ENCODE data around the gene DNAJC22.

DNAJC22 gene

GRCh38 chr12:49335118-49335954 lies 11.4 kb upstream of the DNAJC22 start:
- Histone ChIP-seq H3K36me3 (ENCODE audit: insufficient read depth, low read length) (no peaks in the 10 kb centered on the region), H3K9ac (ENCODE audit: low read depth, low read length) (no peak overlapping the region), H3K4me1 (ENCODE audit: insufficient read depth, low read length) (peaks cover 23% of the 10 kb centered on the region), H3K9me3 (ENCODE audit: control insufficient read depth, insufficient read depth, low read length) (no peaks in the 10 kb centered on the region)

- Histone ChIP-seq H3K9ac (ENCODE audit: low read depth, low read length) (peak overlapping the region; percentile 54; the same call in 1 of the 2 replicates), H3K36me3 (ENCODE audit: insufficient read depth, low read length) (no peaks in the 10 kb centered on the region), H3K4me1 (ENCODE audit: insufficient read depth, low read length) (peaks cover 30% of the 10 kb centered on the region), H3K9me3 (ENCODE audit: control insufficient read depth, insufficient read depth, low read length) (no peaks in the 10 kb centered on the region)
These were observed 10.6 kb upstream of the DNAJC22 start for GRCh38 chr12:49335955-49336644.

GRCh38 chr12:49336645-49337584 lies 9.8 kb upstream of the DNAJC22 start, which contains the start of gene C1QL4:
Gene C1QL4, minus strand, starts transcription at chr12:49337188. Its CDS starts 711 bp downstream, at chr12:49336477.
- Histone ChIP-seq H3K36me3 (ENCODE audit: insufficient read depth, low read length) (no peaks in the 10 kb centered on the region), H3K9ac (ENCODE audit: low read depth, low read length) (peak within 1 kb of the TSS; percentile 54; the same call in 1 of the 2 replicates), H3K4me1 (ENCODE audit: insufficient read depth, low read length) (peaks cover 34% of the 10 kb centered on the region), H3K9me3 (ENCODE audit: control insufficient read depth, insufficient read depth, low read length) (no peaks in the 10 kb centered on the region)

GRCh38 chr12:49338830-49339463 lies 7.7 kb upstream of the DNAJC22 start:
- H3K9ac ChIP-seq (ENCODE audit: low read depth, low read length), result no peak overlapping the region

GRCh38 chr12:49339464-49339861 lies 7.2 kb upstream of the DNAJC22 start:
- Histone ChIP-seq H3K9ac (ENCODE audit: low read depth, low read length) (no peak overlapping the region), H3K4me1 (ENCODE audit: insufficient read depth, low read length) (peaks cover 40% of the 10 kb centered on the region), H3K36me3 (ENCODE audit: insufficient read depth, low read length) (no peaks in the 10 kb centered on the region), H3K9me3 (ENCODE audit: control insufficient read depth, insufficient read depth, low read length) (no peaks in the 10 kb centered on the region)

More at GRCh38 chr12:49338830-49339463, 7.7 kb upstream of the DNAJC22 start:
- H3K4me1 ChIP-seq (ENCODE audit: insufficient read depth, low read length), result peaks cover 40% of the 10 kb centered on the region
- H3K9me3 ChIP-seq (ENCODE audit: control insufficient read depth, insufficient read depth, low read length), result no peaks in the 10 kb centered on the region
- no peaks in the 10 kb centered on the region for H3K36me3 ChIP-seq (ENCODE audit: insufficient read depth, low read length)

- no peak overlapping the region for H3K9ac ChIP-seq (ENCODE audit: low read depth, low read length)
- no peaks in the 10 kb centered on the region for H3K36me3 ChIP-seq (ENCODE audit: insufficient read depth, low read length)
- peaks cover 40% of the 10 kb centered on the region for H3K4me1 ChIP-seq (ENCODE audit: insufficient read depth, low read length)
- H3K9me3 ChIP-seq (ENCODE audit: control insufficient read depth, insufficient read depth, low read length), result no peaks in the 10 kb centered on the region
These were observed 6.4 kb upstream of the DNAJC22 start for GRCh38 chr12:49340095-49340870.

- Histone ChIP-seq H3K9ac (ENCODE audit: low read depth, low read length) (peak overlapping the region; percentile 54; the same call in 1 of the 2 replicates), H3K36me3 (ENCODE audit: insufficient read depth, low read length) (no peaks in the 10 kb centered on the region), H3K4me1 (ENCODE audit: insufficient read depth, low read length) (peaks cover 40% of the 10 kb centered on the region), H3K9me3 (ENCODE audit: control insufficient read depth, insufficient read depth, low read length) (no peaks in the 10 kb centered on the region)
These were observed 5.5 kb upstream of the DNAJC22 start for GRCh38 chr12:49340971-49341776.

GRCh38 chr12:49341777-49342065 lies 5.0 kb upstream of the DNAJC22 start:
- peaks cover 40% of the 10 kb centered on the region for H3K4me1 ChIP-seq (ENCODE audit: insufficient read depth, low read length)
- H3K9ac ChIP-seq (ENCODE audit: low read depth, low read length), result peak overlapping the region; percentile 54; the same call in 1 of the 2 replicates
- H3K9me3 ChIP-seq (ENCODE audit: control insufficient read depth, insufficient read depth, low read length), result no peaks in the 10 kb centered on the region
- H3K36me3 ChIP-seq (ENCODE audit: insufficient read depth, low read length), result no peaks in the 10 kb centered on the region

GRCh38 chr12:49342066-49342913 lies 4.4 kb upstream of the DNAJC22 start:
- Histone ChIP-seq H3K9me3 (ENCODE audit: control insufficient read depth, insufficient read depth, low read length) (no peaks in the 10 kb centered on the region), H3K9ac (ENCODE audit: low read depth, low read length) (peak overlapping the region; percentile 54; the same call in 1 of the 2 replicates), H3K36me3 (ENCODE audit: insufficient read depth, low read length) (no peaks in the 10 kb centered on the region), H3K4me1 (ENCODE audit: insufficient read depth, low read length) (peaks cover 40% of the 10 kb centered on the region)

GRCh38 chr12:49342914-49343731 lies 3.6 kb upstream of the DNAJC22 start:
- H3K36me3 ChIP-seq (ENCODE audit: insufficient read depth, low read length), result no peaks in the 10 kb centered on the region
- H3K9me3 ChIP-seq (ENCODE audit: control insufficient read depth, insufficient read depth, low read length), result no peaks in the 10 kb centered on the region
- peak overlapping the region; percentile 15; the same call in 1 of the 2 replicates for H3K9ac ChIP-seq (ENCODE audit: low read depth, low read length)
- H3K4me1 ChIP-seq (ENCODE audit: insufficient read depth, low read length), result peaks cover 31% of the 10 kb centered on the region

- Histone ChIP-seq H3K4me1 (ENCODE audit: insufficient read depth, low read length) (peaks cover 22% of the 10 kb centered on the region), H3K36me3 (ENCODE audit: insufficient read depth, low read length) (no peaks in the 10 kb centered on the region), H3K9ac (ENCODE audit: low read depth, low read length) (no peak overlapping the region), H3K9me3 (ENCODE audit: control insufficient read depth, insufficient read depth, low read length) (no peaks in the 10 kb centered on the region)
These were observed 2.1 kb upstream of the DNAJC22 start for GRCh38 chr12:49344486-49345050.

Data from ES-I3 (cell line).